Astrocyte of the cerebellum (primary cell): Measurements from ENCODE around the gene BPTF.
"Not testable (repeated sequence)": the region's sequence is repeated elsewhere in the genome, so short reads cannot be mapped to it uniquely, and the experiment has no call there.

ENCODE experiments used
- DNase-seq: peaks from one replicate; pipeline ENCODE4 v3.0.0-alpha.2; 2011; ENCODE audit warnings: low read depth
- H3K4me3 ChIP-seq: 2 replicates; pipeline ENCODE4 v1.5.1; 2011; ENCODE audit warnings: mild to moderate bottlenecking, low read depth, low read length, moderate library complexity
- in situ Hi-C: cut with HindIII; loops from 2 replicates; pipeline ENCODE4 v1.10.0; 2017; ENCODE audit warnings: low sequenced_read_pairs
- TF ChIP-seq, protein P1 (sequence below): IDR thresholded peaks from 2 replicates; pipeline ENCODE4 v1.5.1; 2012; ENCODE audit warnings: low read length, low read depth, moderate library complexity, mild to moderate bottlenecking; ENCODE audit errors: missing control alignments

Gene BPTF

GRCh38 chr17:67946513-67946912 lies 121.2 kb downstream of the BPTF start:
- no peak for DNase-seq
- TF ChIP-seq, protein P1, sequence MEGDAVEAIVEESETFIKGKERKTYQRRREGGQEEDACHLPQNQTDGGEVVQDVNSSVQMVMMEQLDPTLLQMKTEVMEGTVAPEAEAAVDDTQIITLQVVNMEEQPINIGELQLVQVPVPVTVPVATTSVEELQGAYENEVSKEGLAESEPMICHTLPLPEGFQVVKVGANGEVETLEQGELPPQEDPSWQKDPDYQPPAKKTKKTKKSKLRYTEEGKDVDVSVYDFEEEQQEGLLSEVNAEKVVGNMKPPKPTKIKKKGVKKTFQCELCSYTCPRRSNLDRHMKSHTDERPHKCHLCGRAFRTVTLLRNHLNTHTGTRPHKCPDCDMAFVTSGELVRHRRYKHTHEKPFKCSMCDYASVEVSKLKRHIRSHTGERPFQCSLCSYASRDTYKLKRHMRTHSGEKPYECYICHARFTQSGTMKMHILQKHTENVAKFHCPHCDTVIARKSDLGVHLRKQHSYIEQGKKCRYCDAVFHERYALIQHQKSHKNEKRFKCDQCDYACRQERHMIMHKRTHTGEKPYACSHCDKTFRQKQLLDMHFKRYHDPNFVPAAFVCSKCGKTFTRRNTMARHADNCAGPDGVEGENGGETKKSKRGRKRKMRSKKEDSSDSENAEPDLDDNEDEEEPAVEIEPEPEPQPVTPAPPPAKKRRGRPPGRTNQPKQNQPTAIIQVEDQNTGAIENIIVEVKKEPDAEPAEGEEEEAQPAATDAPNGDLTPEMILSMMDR, result no peak
- H3K4me3 ChIP-seq, result no peak overlapping the region
- in situ Hi-C loops, result no loop called here

DNA sequence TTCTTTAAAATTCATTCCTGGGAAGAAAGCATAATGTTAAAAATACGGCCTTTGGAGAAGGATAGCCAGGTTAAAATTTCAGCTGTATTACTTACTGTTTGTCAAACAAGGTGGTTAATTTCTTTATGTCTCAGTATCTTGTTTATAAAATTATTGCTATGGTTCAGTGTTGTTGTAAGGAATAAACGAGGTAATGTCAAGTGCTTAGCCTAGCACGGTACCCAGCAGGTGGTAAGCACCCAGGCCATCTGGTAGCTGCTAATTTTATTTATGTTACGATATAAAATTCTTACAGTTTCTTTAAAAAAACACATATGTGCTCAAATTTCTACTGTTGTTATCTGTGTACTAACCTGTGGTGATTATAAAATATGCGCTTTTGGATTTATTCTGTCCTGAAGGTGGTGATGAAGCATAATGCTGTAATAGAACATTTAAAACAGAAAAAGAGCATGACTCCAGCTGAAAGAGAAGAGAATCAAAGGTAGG lies 122.1 kb downstream of the BPTF start:
- TF ChIP-seq, protein P1, result no peak
- no peak for DNase-seq
- no peak overlapping the region for H3K4me3 ChIP-seq
- in situ Hi-C loops, result no loop called here

GRCh38 chr17:67950945-67951344 lies 125.6 kb downstream of the BPTF start:
- TF ChIP-seq, protein P1, result no peak
- in situ Hi-C loops, result no loop called here
- DNase-seq, result no peak
- H3K4me3 ChIP-seq, result no peak overlapping the region

- no peak for DNase-seq
- in situ Hi-C loops, result no loop called here
- TF ChIP-seq, protein P1, result no peak
- H3K4me3 ChIP-seq, result no peak overlapping the region
Observed at GRCh38 chr17:67959510-67959909, 134.2 kb downstream of the BPTF start.

- in situ Hi-C loops, H3K4me3 ChIP-seq, DNase-seq: not testable (repeated sequence)
Observed at GRCh38 chr17:67960276-67960675, 135.0 kb downstream of the BPTF start.

- H3K4me3 ChIP-seq, DNase-seq, in situ Hi-C loops: not testable (repeated sequence)
Observed at GRCh38 chr17:67962156-67962555, 136.9 kb downstream of the BPTF start.

DNA sequence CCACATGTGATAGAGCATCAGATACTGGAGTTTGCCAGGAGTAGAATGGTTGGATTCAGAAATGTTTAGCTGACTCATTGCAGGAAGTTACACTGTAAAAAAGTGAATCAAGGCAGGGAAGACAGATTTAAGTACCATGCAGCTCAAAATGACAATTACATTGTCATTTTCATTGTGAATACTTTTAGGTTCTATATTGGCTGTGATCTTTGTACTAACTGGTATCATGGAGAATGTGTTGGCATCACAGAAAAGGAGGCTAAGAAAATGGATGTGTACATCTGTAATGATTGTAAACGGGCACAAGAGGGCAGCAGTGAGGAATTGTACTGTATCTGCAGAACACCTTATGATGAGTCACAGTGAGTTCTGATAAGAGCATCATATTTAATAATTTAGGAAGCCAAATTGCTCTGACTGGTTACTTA lies 137.9 kb downstream of the BPTF start:
- DNase-seq, result peak; percentile 31
- H3K4me3 ChIP-seq, in situ Hi-C loops: not testable (repeated sequence)
- TF ChIP-seq, protein P1, result peak; percentile 53

GRCh38 chr17:67970783-67971182 lies 145.5 kb downstream of the BPTF start:
- TF ChIP-seq, protein P1, result no peak
- H3K4me3 ChIP-seq, result no peak overlapping the region
- DNase-seq, result no peak
- in situ Hi-C loops, result no loop called here
